ENCODE data around the gene ESAM.

Gene ESAM

GRCh38 chr11:124751741-124752470 is 10.2 kb downstream of the ESAM start, which contains the start of gene VSIG2:
Gene VSIG2, minus strand, starts transcription at chr11:124752255. Its CDS starts 118 bp downstream, at chr11:124752137.
- no peak for DNase-seq

GRCh38 chr11:124751391-124751740 is 10.7 kb downstream of the ESAM start:
- DNase-seq: no peak

- DNase-seq: no peak
Observed at GRCh38 chr11:124749912-124750311, 12.2 kb downstream of the ESAM start.

- no peak for DNase-seq
Observed at GRCh38 chr11:124748481-124749343, 13.4 kb downstream of the ESAM start.

GRCh38 chr11:124748100-124748418 is 14.0 kb downstream of the ESAM start:
- DNase-seq: no peak

GRCh38 chr11:124747406-124748099 is 14.5 kb downstream of the ESAM start:
- DNase-seq: no peak

GRCh38 chr11:124746621-124747243 is 15.4 kb downstream of the ESAM start:
- peak; percentile 84 to 85 for DNase-seq

GRCh38 chr11:124745835-124746620 is 16.1 kb downstream of the ESAM start:
- DNase-seq: peak; percentile 26 to 37

- no peak for DNase-seq
Observed at GRCh38 chr11:124745270-124745834, 16.7 kb downstream of the ESAM start.

- DNase-seq: no peak
Observed at GRCh38 chr11:124743050-124743449, 19.0 kb downstream of the ESAM start.

GRCh38 chr11:124742555-124742954 is 19.5 kb downstream of the ESAM start:
- no peak for DNase-seq

- DNase-seq: peak; percentile 59 to 60
Observed at GRCh38 chr11:124740277-124740882, 21.7 kb downstream of the ESAM start.

GRCh38 chr11:124739479-124740276 is 22.4 kb downstream of the ESAM start, which contains the start of gene NRGN:
Gene NRGN, plus strand, starts transcription at chr11:124739942. Its CDS starts 143 bp downstream, at chr11:124740085.
- DNase-seq: peak; percentile 83 to 85

- DNase-seq: no peak
Observed at GRCh38 chr11:124738713-124739478, 23.2 kb downstream of the ESAM start.

- DNase-seq: no peak
Observed at GRCh38 chr11:124737638-124738305, 24.3 kb downstream of the ESAM start.

GRCh38 chr11:124736736-124737135 is 25.4 kb downstream of the ESAM start:
- DNase-seq: no peak

- peak in 1 of 2 donors; percentile 56 for DNase-seq
Observed at GRCh38 chr11:124732230-124732629, 29.9 kb downstream of the ESAM start.

GRCh38 chr11:124729571-124729970 is 32.5 kb downstream of the ESAM start:
- no peak for DNase-seq

- no peak for DNase-seq
Observed at GRCh38 chr11:124728134-124728533, 34.0 kb downstream of the ESAM start.

All from CD4-positive, alpha-beta T cell treated with Interleukin-4 for 1 hour (primary cell).